SK-N-MC (cell line): ENCODE measurements around the gene MYH14.

Source experiments
- EZH2 ChIP-seq: fragments of 200-600 bp; sonication (generic); IDR thresholded peaks from one replicate; pipeline ENCODE4 v1.6.1; 2017; ENCODE audit warnings: antibody characterized with exemption
- FOXP2 ChIP-seq: optimal IDR thresholded peaks from 2 replicates; pipeline ENCODE3; 2011; ENCODE audit warnings: mild to moderate bottlenecking, moderate library complexity; ENCODE audit not compliant: insufficient read depth; ENCODE audit errors: extremely low read length, control extremely low read depth
- POLR2AphosphoS5 ChIP-seq: IDR thresholded peaks from 2 replicates; pipeline ENCODE4 v1.6.1; 2012; ENCODE audit warnings: mild to moderate bottlenecking, low read depth, low read length, borderline replicate concordance

DNA sequence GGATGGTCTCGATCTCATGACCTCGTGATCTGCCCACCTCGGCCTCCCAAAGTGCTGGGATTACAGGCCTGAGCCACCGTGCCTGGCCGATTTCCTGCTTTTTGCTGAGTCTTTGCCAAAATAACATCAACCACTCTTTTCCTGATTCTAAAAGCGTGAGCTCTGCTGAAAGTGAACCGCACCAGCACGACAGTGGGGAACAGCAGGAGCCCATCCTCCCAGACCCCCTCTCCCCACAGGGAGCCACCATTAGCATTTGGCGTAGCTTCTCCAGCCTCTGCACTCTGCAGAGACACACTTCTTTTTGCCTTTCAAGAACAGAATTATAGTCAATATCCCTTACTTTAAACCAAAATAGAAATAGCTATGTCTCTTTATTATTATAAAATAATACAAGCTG is 41.3 kb downstream of the MYH14 start:
- no peak for TF ChIP-seq EZH2
- TF ChIP-seq POLR2AphosphoS5 = no peak
- TF ChIP-seq FOXP2 = no peak
